Stimulated activated CD8-positive, alpha-beta memory T cell treated with anti-CD3 and anti-CD28 coated beads, Interleukin-15, amount 100 ng/mL, for 24 hours (primary cell): ENCODE data around the gene POGK.
"Not testable (repeated sequence)": the region's sequence is repeated elsewhere in the genome, so short reads cannot be mapped to it uniquely, and the experiment has no call there.

Experiments
- DNase-seq: peaks from one replicate; pipeline ENCODE4 v3.0.0-alpha.2; 2020; ENCODE audit warnings: low read depth

POGK gene

GRCh38 chr1:166838766-166839599 lies at the start of gene POGK:
POGK (plus strand) TSS chr1:166839475; CDS start chr1:166840957, 1,482 bp downstream.
- DNase-seq = peak; percentile 70

- no peak for DNase-seq
Observed at GRCh38 chr1:166796620-166797236, 42.5 kb upstream of the POGK start.

GRCh38 chr1:166808952-166809351 lies 30.3 kb upstream of the POGK start:
- DNase-seq = no peak

GRCh38 chr1:166811691-166812090 lies 27.6 kb upstream of the POGK start:
- DNase-seq = no peak

- DNase-seq = no peak
Observed at GRCh38 chr1:166813508-166814223, 25.6 kb upstream of the POGK start.

- DNase-seq = no peak
Observed at GRCh38 chr1:166814611-166815010, 24.7 kb upstream of the POGK start.

GRCh38 chr1:166819974-166820373 lies 19.3 kb upstream of the POGK start:
- DNase-seq = no peak

- no peak for DNase-seq
Observed at GRCh38 chr1:166822385-166822784, 16.9 kb upstream of the POGK start.

GRCh38 chr1:166827426-166827825 lies 11.8 kb upstream of the POGK start:
- no peak for DNase-seq

GRCh38 chr1:166829762-166830161 lies 9.5 kb upstream of the POGK start:
- not testable (repeated sequence) for DNase-seq

- DNase-seq = no peak
Observed at GRCh38 chr1:166836733-166837132, 2.5 kb upstream of the POGK start.

GRCh38 chr1:166839600-166840308 lies 479 bp downstream of the POGK start:
- DNase-seq = peak; percentile 27

GRCh38 chr1:166840309-166841274 lies 1.3 kb downstream of the POGK start:
- DNase-seq = no peak

GRCh38 chr1:166843322-166843721 lies 4.0 kb downstream of the POGK start:
- no peak for DNase-seq

GRCh38 chr1:166843769-166844596 lies 4.7 kb downstream of the POGK start:
- no peak for DNase-seq

- no peak for DNase-seq
Observed at GRCh38 chr1:166844791-166845190, 5.5 kb downstream of the POGK start.

- no peak for DNase-seq
Observed at GRCh38 chr1:166848193-166848592, 8.9 kb downstream of the POGK start.

- no peak for DNase-seq
Observed at GRCh38 chr1:166849135-166849534, 9.9 kb downstream of the POGK start.

GRCh38 chr1:166852918-166853317 lies 13.6 kb downstream of the POGK start:
- no peak for DNase-seq

GRCh38 chr1:166855558-166855957 lies 16.3 kb downstream of the POGK start:
- DNase-seq = no peak
